H9 (cell line): ENCODE results near the gene TTC23. TPM values are rescaled to one million over a fixed set of nuclear protein-coding genes. Genes with fewer than 3 reads are reported as not detected.

Experiments used
- DNase-seq: peaks from one replicate; pipeline ENCODE4 v3.0.0-alpha.2; 2017
- H2AFZ ChIP-seq: one replicate; pipeline ENCODE4 v1.6.1; 2013; ENCODE audit warnings: mild to moderate bottlenecking, low read length, control low read depth, moderate library complexity
- H2AK5ac ChIP-seq: 2 replicates; pipeline ENCODE4 v1.6.1; 2013; ENCODE audit warnings: low read length, control low read depth, mixed read lengths; ENCODE audit not compliant: insufficient read length
- H2BK120ac ChIP-seq: one replicate; pipeline ENCODE4 v1.6.1; 2013; ENCODE audit warnings: low read depth, mild to moderate bottlenecking, low read length, control low read depth, inconsistent platforms; ENCODE audit not compliant: poor library complexity, severe bottlenecking
- H2BK12ac ChIP-seq: 2 replicates; pipeline ENCODE4 v1.6.1; 2013; ENCODE audit warnings: low read length, control low read depth, mixed read lengths, low read depth; ENCODE audit not compliant: insufficient read length
- H2BK15ac ChIP-seq: 2 replicates; pipeline ENCODE4 v1.6.1; 2013; ENCODE audit warnings: low read depth, low read length, control low read depth
- H2BK20ac ChIP-seq: one replicate; pipeline ENCODE4 v1.6.1; 2013; ENCODE audit warnings: low read depth, mild to moderate bottlenecking, low read length, control low read depth, inconsistent platforms; ENCODE audit not compliant: poor library complexity, severe bottlenecking
- H2BK5ac ChIP-seq: 2 replicates; pipeline ENCODE4 v1.6.1; 2013; ENCODE audit warnings: low read length, control low read depth, mixed read lengths; ENCODE audit not compliant: insufficient read length
- H3K14ac ChIP-seq: 2 replicates; pipeline ENCODE4 v1.6.1; 2013; ENCODE audit warnings: low read length, control low read depth; ENCODE audit not compliant: insufficient read depth
- H3K18ac ChIP-seq: 2 replicates; pipeline ENCODE4 v1.6.1; 2013; ENCODE audit warnings: low read depth, mild to moderate bottlenecking, mixed read lengths, low read length, control low read depth; ENCODE audit not compliant: insufficient read length
- H3K23ac ChIP-seq: 2 replicates; pipeline ENCODE4 v1.6.1; 2013; ENCODE audit warnings: low read length, control low read depth, mixed read lengths, low read depth; ENCODE audit not compliant: insufficient read length
- H3K23me2 ChIP-seq: 2 replicates; pipeline ENCODE4 v1.6.1; 2013; ENCODE audit warnings: low read depth, mild to moderate bottlenecking, mixed read lengths, low read length, control low read depth; ENCODE audit not compliant: insufficient read length, poor library complexity, severe bottlenecking
- H3K27ac ChIP-seq: 2 replicates; pipeline ENCODE4 v1.5.1; 2013; ENCODE audit warnings: low read length, control low read depth, mixed read lengths, low read depth; ENCODE audit not compliant: insufficient read length
- H3K27me3 ChIP-seq: 2 replicates; pipeline ENCODE4 v1.6.1; 2013; ENCODE audit warnings: low read length, control low read depth, inconsistent platforms; ENCODE audit not compliant: insufficient read depth
- H3K4ac ChIP-seq: 2 replicates; pipeline ENCODE4 v1.6.1; 2013; ENCODE audit warnings: low read depth, mild to moderate bottlenecking, control low read depth, inconsistent platforms, low read length, moderate library complexity
- H3K4me1 ChIP-seq: 2 replicates; pipeline ENCODE4 v1.6.1; 2013; ENCODE audit warnings: low read length, control low read depth, inconsistent platforms; ENCODE audit not compliant: insufficient read depth
- H3K4me2 ChIP-seq: 2 replicates; pipeline ENCODE4 v1.6.1; 2013; ENCODE audit warnings: low read length, control low read depth, mixed read lengths; ENCODE audit not compliant: insufficient read length, insufficient read depth
- H3K56ac ChIP-seq: 2 replicates; pipeline ENCODE4 v1.6.1; 2013; ENCODE audit warnings: low read depth, mild to moderate bottlenecking, mixed read lengths, low read length, control low read depth; ENCODE audit not compliant: insufficient read length
- H3K79me1 ChIP-seq: 2 replicates; pipeline ENCODE4 v1.6.1; 2013; ENCODE audit warnings: low read depth, mild to moderate bottlenecking, moderate library complexity, low read length, control low read depth, inconsistent platforms; ENCODE audit not compliant: insufficient read depth, poor library complexity, severe bottlenecking
- H3K79me2 ChIP-seq: 2 replicates; pipeline ENCODE4 v1.6.1; 2013; ENCODE audit warnings: low read length, control low read depth, inconsistent platforms; ENCODE audit not compliant: insufficient read depth
- H3K9ac ChIP-seq: 2 replicates; pipeline ENCODE4 v1.6.1; 2013; ENCODE audit warnings: low read length, control low read depth, mixed read lengths; ENCODE audit not compliant: insufficient read length; ENCODE audit errors: extremely low read depth
- H3K9me3 ChIP-seq: one replicate; pipeline ENCODE4 v1.6.1; 2013; ENCODE audit warnings: low read depth, low read length, inconsistent platforms; ENCODE audit not compliant: control insufficient read depth
- H3T11ph ChIP-seq: one replicate; pipeline ENCODE4 v1.6.1; 2013; ENCODE audit warnings: mild to moderate bottlenecking, low read length, control low read depth, inconsistent platforms
- H4K20me1 ChIP-seq: one replicate; pipeline ENCODE4 v1.6.1; 2013; ENCODE audit not compliant: control insufficient read depth, insufficient read length, insufficient read depth
- H4K5ac ChIP-seq: 2 replicates; pipeline ENCODE4 v1.6.1; 2013; ENCODE audit warnings: low read depth, mild to moderate bottlenecking, mixed read lengths, low read length, control low read depth; ENCODE audit not compliant: insufficient read length
- H4K8ac ChIP-seq: replicated peaks from 2 replicates; pipeline ENCODE4 v1.6.1; 2013; ENCODE audit warnings: low read length, control low read depth, mixed read lengths, low read depth; ENCODE audit not compliant: insufficient read length
- H4K91ac ChIP-seq: 2 replicates; pipeline ENCODE4 v1.6.1; 2013; ENCODE audit warnings: low read depth, mild to moderate bottlenecking, moderate library complexity, mixed read lengths, low read length, control low read depth; ENCODE audit not compliant: insufficient read length
- H3K27ac Mint-ChIP-seq, 3 experiments: 2 replicates in 2 of 3; 3 replicates in 1 of 3; pipeline ENCODE4 v1.8.0; 2020 to 2021; ENCODE audit warnings: mixed read lengths in 3 of 3, mild to moderate bottlenecking in 1 of 3, moderate library complexity in 1 of 3
- H3K27me3 Mint-ChIP-seq: 2 replicates; pipeline ENCODE4 v1.8.0; 2021; ENCODE audit warnings: low read depth, mild to moderate bottlenecking, moderate library complexity, mixed read lengths
- H3K36me3 Mint-ChIP-seq, 3 experiments: 2 replicates in 2 of 3; 3 replicates in 1 of 3; pipeline ENCODE4 v1.8.0; 2020 to 2021; ENCODE audit warnings: low read depth in 3 of 3, mixed read lengths in 3 of 3; ENCODE audit not compliant: insufficient read depth in 1 of 3
- H3K4me1 Mint-ChIP-seq, 2 experiments: 2 replicates each; pipeline ENCODE4 v1.8.0; 2020; ENCODE audit warnings: mixed read lengths in 2 of 2
- H3K4me3 Mint-ChIP-seq, 2 experiments: 2 replicates in 1 of 2; 3 replicates in 1 of 2; pipeline ENCODE4 v1.8.0; 2020 to 2021; ENCODE audit warnings: mild to moderate bottlenecking in 2 of 2, mixed read lengths in 2 of 2, moderate library complexity in 1 of 2
- H3K9me3 Mint-ChIP-seq, 2 experiments: 2 replicates in 1 of 2; 3 replicates in 1 of 2; pipeline ENCODE4 v1.8.0; 2020; ENCODE audit warnings: mild to moderate bottlenecking in 2 of 2, mixed read lengths in 2 of 2, moderate library complexity in 1 of 2
- CTCF ChIP-seq: fragments of 200-600 bp; sonication (generic); conservative IDR thresholded peaks from 3 replicates; pipeline ENCODE4 v1.8.0; 2021; ENCODE audit warnings: antibody characterized with exemption, mild to moderate bottlenecking
- WGBS: extraction: QIAGEN DNeasy Blood & Tissue Kit; methylation state at CpG from one replicate; pipeline ENCODE4 v1.1.7; 2013; ENCODE audit warnings: missing lambda C conversion rate, low lambda C conversion rate, mixed read lengths; ENCODE audit not compliant: insufficient read length; ENCODE audit errors: extremely low coverage; 5-methylcytosine and 5-hydroxymethylcytosine counted together
- total RNA-seq: library from RNA; stranded (reverse); gene quantifications from 2 replicates; pipeline ENCODE4 v1.2.1, GENCODE V29; 2021

TTC23 gene
- total RNA-seq, 1 experiment from 2014 or later, result 14.3 TPM

- Mint-ChIP-seq H3K4me1 (peaks cover 25 to 27% of the 10 kb centered on the region in 2 experiments), H3K27ac (no peak overlapping the region), H3K27me3 (no peaks in the 10 kb centered on the region), H3K4me3 (no peak overlapping the region), H3K36me3 (peaks cover 3 to 23% (median 4%) of the 10 kb centered on the region in 3 experiments; a peak in 6 of 7 replicates), H3K9me3 (no peaks in the 10 kb centered on the region)
- DNase-seq, result no peak
- no peak overlapping the region for H2AK5ac ChIP-seq
- no peaks in the 10 kb centered on the region for H3K79me2 ChIP-seq
- H3K4ac ChIP-seq, result no peak overlapping the region
- H3K23ac ChIP-seq, result no peak overlapping the region
- H4K8ac ChIP-seq, result no peak overlapping the region
- no peaks in the 10 kb centered on the region for H3K23me2 ChIP-seq
- H2BK120ac ChIP-seq, result no peak overlapping the region
- no peak overlapping the region for H3K9ac ChIP-seq
- TF ChIP-seq CTCF, result no peak
- H3K4me2 ChIP-seq, result no peak overlapping the region
- no peak overlapping the region for H4K5ac ChIP-seq
- H4K91ac ChIP-seq, result no peak overlapping the region
- WGBS, result no CpG with 5 or more reads among the region's 3 CpGs
- no peaks in the 10 kb centered on the region for H3K9me3 ChIP-seq
- no peak overlapping the region for H3K27ac ChIP-seq
- no peak overlapping the region for H3K14ac ChIP-seq
- no peak overlapping the region for H3K56ac ChIP-seq
- peaks cover 2% of the 10 kb centered on the region; the same call in 1 of the 2 replicates for H3K4me1 ChIP-seq
- H2BK12ac ChIP-seq, result no peak overlapping the region
- no peak overlapping the region for H3K18ac ChIP-seq
- no peaks in the 10 kb centered on the region for H4K20me1 ChIP-seq
- no peaks in the 10 kb centered on the region for H3K79me1 ChIP-seq
- H2BK15ac ChIP-seq, result no peak overlapping the region
- H3K27me3 ChIP-seq, result no peaks in the 10 kb centered on the region
- H2BK20ac ChIP-seq, result no peak overlapping the region
- H2BK5ac ChIP-seq, result no peak overlapping the region
- no peak overlapping the region for H3T11ph ChIP-seq
- no peak overlapping the region for H2AFZ ChIP-seq
Measured at GRCh38 chr15:99157456-99157855, 91.9 kb downstream of the TTC23 start.
